Measurements from ENCODE around the gene PBX1. TPM values are rescaled to one million over a fixed set of nuclear protein-coding genes. Genes with fewer than 3 reads are reported as not detected.

The PBX1 gene
- total and polyA plus RNA-seq, 4 donors, result 2.2 to 17.3 (median 5.1) TPM

GRCh38 chr1:164736137-164736536 is 177.2 kb downstream of the PBX1 start:
- WGBS, result 96% methylated on average over 8 of the region's 8 CpGs
- TF ChIP-seq ATF3 (IDR thresholded peaks at IDR 0.05) (no peak), MAX (IDR thresholded peaks at IDR 0.05) (no peak), EGR1 (IDR thresholded peaks at IDR 0.05; ENCODE audit: low read depth in 2 of 2) (no peak), RAD21 (IDR thresholded peaks at IDR 0.05) (no peak)

GRCh38 chr1:164739189-164739588 is 180.2 kb downstream of the PBX1 start:
- DNase-seq (ENCODE audit: low spot score), result no peak
- H3K4me3 ChIP-seq (ENCODE audit: low read depth in 1 of 3, low read length in 3 of 3), result no peak overlapping the region
- no peaks in the 10 kb centered on the region for H3K9me3 ChIP-seq (ENCODE audit: control insufficient read depth in 4 of 4, low read length in 3 of 4)
- no peak for TF ChIP-seq FOXA1 (IDR thresholded peaks at IDR 0.05)
- TF ChIP-seq JUND (IDR thresholded peaks at IDR 0.05), result no peak
- no peak for TF ChIP-seq RXRA (IDR thresholded peaks at IDR 0.05)
- no peak for TF ChIP-seq GABPA (IDR thresholded peaks at IDR 0.05 in 1 of 2, conservative IDR thresholded peaks at IDR 0.05 in 1 of 2)
- no peak for TF ChIP-seq TAF1 (conservative IDR thresholded peaks at IDR 0.05)
- no peak for TF ChIP-seq FOXA2 (IDR thresholded peaks at IDR 0.05)
- no peak for TF ChIP-seq RAD21 (IDR thresholded peaks at IDR 0.05)
- TF ChIP-seq ZBTB33 (IDR thresholded peaks at IDR 0.05), result no peak
- TF ChIP-seq REST (IDR thresholded peaks at IDR 0.05), result no peak
- no peak for TF ChIP-seq HNF4A (conservative IDR thresholded peaks at IDR 0.05)
- TF ChIP-seq HNF4G (IDR thresholded peaks at IDR 0.05), result no peak
- no peak for TF ChIP-seq YY1 (IDR thresholded peaks at IDR 0.05)
- no peak for TF ChIP-seq ATF3 (IDR thresholded peaks at IDR 0.05)
- no peak overlapping the region for H3K27ac ChIP-seq (ENCODE audit: low read depth in 1 of 2, low read length in 2 of 2)
- H3K9ac ChIP-seq (ENCODE audit: low read depth in 1 of 2, low read length in 2 of 2), result no peak overlapping the region
- 96% methylated on average over 10 of the region's 10 CpGs for WGBS
- no peaks in the 10 kb centered on the region for H3K27me3 ChIP-seq (ENCODE audit: control insufficient read depth in 4 of 4, insufficient read depth in 4 of 4, low read length in 3 of 4)
- no peaks in the 10 kb centered on the region for H3K4me1 ChIP-seq (ENCODE audit: control insufficient read depth in 4 of 4, insufficient read depth in 4 of 4, low read length in 3 of 4)
- no peaks in the 10 kb centered on the region for H3K36me3 ChIP-seq (ENCODE audit: control insufficient read depth in 4 of 4, insufficient read depth in 3 of 4, low read depth in 1 of 4, low read length in 3 of 4)

More at GRCh38 chr1:164736137-164736536, 177.2 kb downstream of the PBX1 start:
- Histone ChIP-seq H3K4me3 (ENCODE audit: low read depth in 1 of 3, low read length in 3 of 3) (no peak overlapping the region), H3K9me3 (ENCODE audit: control insufficient read depth in 4 of 4, low read length in 3 of 4) (no peaks in the 10 kb centered on the region), H3K9ac (ENCODE audit: low read depth in 1 of 2, low read length in 2 of 2) (no peak overlapping the region), H3K36me3 (ENCODE audit: control insufficient read depth in 4 of 4, insufficient read depth in 3 of 4, low read depth in 1 of 4, low read length in 3 of 4) (no peaks in the 10 kb centered on the region), H3K27ac (ENCODE audit: low read depth in 1 of 2, low read length in 2 of 2) (no peak overlapping the region), H3K4me1 (ENCODE audit: control insufficient read depth in 4 of 4, insufficient read depth in 4 of 4, low read length in 3 of 4) (no peaks in the 10 kb centered on the region), H3K27me3 (ENCODE audit: control insufficient read depth in 4 of 4, insufficient read depth in 4 of 4, low read length in 3 of 4) (no peaks in the 10 kb centered on the region)
- DNase-seq (ENCODE audit: low spot score), result no peak
